HG03442 (cell line): Measurements from ENCODE around the gene ADIPOQ.
"Not testable (repeated sequence)": the region's sequence is repeated elsewhere in the genome, so short reads cannot be mapped to it uniquely, and the experiment has no call there.

Experiments used
- ATAC-seq: cut with Tn5 transposase; IDR thresholded peaks from one replicate; pipeline ENCODE4 v1.9.1; 2021; ENCODE audit warnings: mild to moderate bottlenecking, moderate library complexity; ENCODE audit not compliant: unreplicated experiment

Gene ADIPOQ

GRCh38 chr3:186901135-186901734 is 58.7 kb downstream of the ADIPOQ start:
- ATAC-seq, result no peak

DNA sequence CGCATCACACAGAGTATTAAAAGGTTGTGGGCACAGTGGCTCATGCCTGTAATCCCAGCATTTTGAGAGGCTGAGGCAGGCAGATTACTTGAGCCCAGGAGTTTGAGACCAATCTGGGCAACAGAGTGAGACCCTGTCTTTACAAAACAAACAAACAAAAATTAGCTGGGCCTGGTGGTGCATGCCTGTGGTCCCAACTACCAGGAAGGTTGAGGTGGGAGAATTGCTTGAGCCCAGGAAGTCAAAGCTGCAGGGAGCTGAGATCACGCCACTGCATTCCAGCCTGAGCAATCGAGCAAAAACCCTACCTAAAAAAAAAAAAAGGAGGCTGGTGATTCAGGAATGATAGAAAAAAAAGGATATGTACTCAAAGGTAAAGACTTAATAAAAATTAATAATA is 59.6 kb downstream of the ADIPOQ start:
- ATAC-seq, result no peak

DNA sequence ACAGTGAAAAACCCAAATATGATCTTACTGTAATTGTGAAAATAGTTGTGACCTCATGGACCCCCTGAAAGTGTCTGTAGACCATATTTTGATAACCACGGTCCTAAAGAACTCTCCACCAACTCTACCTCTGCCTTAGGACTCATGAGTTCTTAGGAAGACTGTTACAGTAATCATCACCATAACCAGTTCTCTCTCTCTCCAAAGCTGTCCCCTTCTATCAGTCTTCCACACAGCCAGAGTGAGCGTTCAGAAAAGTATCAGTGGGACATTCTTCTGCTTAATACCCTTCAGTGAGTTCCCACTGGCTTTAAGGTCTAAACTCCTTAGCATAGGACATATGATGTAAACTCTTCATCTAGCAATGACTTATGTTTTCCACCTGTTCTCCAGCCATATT is 60.2 kb downstream of the ADIPOQ start:
- ATAC-seq, result no peak

GRCh38 chr3:186903676-186904075 is 61.2 kb downstream of the ADIPOQ start:
- ATAC-seq, result not testable (repeated sequence)

DNA sequence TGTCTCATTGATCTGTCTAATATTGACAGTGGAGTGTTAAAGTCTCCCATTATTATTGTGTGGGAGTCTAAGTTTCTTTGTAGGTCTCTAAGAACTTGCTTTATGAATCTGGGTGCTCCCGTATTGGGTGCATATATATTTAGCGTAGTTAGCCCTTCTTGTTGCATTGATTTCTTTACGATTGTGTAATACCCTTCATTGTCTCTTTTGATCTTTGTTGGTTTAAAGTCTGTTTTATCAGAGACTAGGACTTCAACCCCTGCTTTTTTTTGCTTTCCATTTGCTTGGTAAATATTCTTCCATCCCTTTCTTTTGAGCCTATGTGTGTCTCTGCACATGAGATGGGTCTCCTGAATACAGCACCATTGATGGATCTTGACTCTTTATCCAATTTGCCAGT is 64.6 kb downstream of the ADIPOQ start:
- not testable (repeated sequence) for ATAC-seq
